ENCODE data around the gene RANBP17. TPM values are rescaled to one million over a fixed set of nuclear protein-coding genes. Genes with fewer than 3 reads are reported as not detected.

RANBP17 gene
- total RNA-seq, 1 experiment from 2014 or later, result 14.5 TPM

DNA sequence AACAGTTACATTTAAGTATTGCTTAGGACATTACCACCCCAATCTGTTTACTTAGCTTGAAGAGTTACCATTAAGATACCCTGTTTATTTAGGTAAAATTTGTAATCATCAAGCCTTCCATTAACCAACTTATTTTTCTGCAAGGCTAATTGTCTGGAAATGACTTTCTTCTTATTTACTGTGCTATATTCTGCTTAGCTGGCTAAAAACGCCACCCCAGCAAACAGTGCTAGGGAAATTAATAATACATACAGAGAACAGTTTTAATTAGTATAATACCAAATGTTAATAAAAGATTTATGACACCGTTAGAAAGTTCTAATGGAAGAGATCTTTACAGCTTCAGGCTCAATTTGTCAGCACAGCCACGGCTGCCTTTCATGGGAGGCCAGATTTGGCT is 461.2 kb downstream of the RANBP17 start:
- Histone ChIP-seq H3F3A (ENCODE audit: insufficient read depth, low read depth) (peaks cover 6% of the 10 kb centered on the region; the same call in 1 of the 2 replicates), H4K20me1 (ENCODE audit: insufficient read depth) (no peaks in the 10 kb centered on the region), H3K27me3 (ENCODE audit: insufficient read depth, low read depth) (no peaks in the 10 kb centered on the region), H3K79me2 (ENCODE audit: low read depth) (no peaks in the 10 kb centered on the region), H3K36me3 (ENCODE audit: low read depth) (no peaks in the 10 kb centered on the region), H3K4me1 (replicated peaks; ENCODE audit: insufficient read depth) (peaks cover 6% of the 10 kb centered on the region), H3K27ac (no peak overlapping the region), H3K9me3 (ENCODE audit: insufficient read depth, low read depth) (no peaks in the 10 kb centered on the region), H2AFZ (no peak overlapping the region), H3K4me3 (no peak overlapping the region), H3K9me2 (ENCODE audit: insufficient read depth) (no peaks in the 10 kb centered on the region), H3K4me2 (no peak overlapping the region)
- TF ChIP-seq, protein P1, sequence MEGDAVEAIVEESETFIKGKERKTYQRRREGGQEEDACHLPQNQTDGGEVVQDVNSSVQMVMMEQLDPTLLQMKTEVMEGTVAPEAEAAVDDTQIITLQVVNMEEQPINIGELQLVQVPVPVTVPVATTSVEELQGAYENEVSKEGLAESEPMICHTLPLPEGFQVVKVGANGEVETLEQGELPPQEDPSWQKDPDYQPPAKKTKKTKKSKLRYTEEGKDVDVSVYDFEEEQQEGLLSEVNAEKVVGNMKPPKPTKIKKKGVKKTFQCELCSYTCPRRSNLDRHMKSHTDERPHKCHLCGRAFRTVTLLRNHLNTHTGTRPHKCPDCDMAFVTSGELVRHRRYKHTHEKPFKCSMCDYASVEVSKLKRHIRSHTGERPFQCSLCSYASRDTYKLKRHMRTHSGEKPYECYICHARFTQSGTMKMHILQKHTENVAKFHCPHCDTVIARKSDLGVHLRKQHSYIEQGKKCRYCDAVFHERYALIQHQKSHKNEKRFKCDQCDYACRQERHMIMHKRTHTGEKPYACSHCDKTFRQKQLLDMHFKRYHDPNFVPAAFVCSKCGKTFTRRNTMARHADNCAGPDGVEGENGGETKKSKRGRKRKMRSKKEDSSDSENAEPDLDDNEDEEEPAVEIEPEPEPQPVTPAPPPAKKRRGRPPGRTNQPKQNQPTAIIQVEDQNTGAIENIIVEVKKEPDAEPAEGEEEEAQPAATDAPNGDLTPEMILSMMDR (conservative IDR thresholded peaks at IDR 0.05), result no peak
- TF ChIP-seq EZH2 (IDR thresholded peaks at IDR 0.05; ENCODE audit: low read depth), result no peak
- intact Hi-C loops (cut with micrococcal nuclease; ENCODE audit: unreplicated experiment), result no loop called here
- CTCF ChIA-PET, result no interaction called here
- no TSS peak for BruUV-seq (replicated peaks)
- no peak for DNase-seq
- POLR2A ChIA-PET (ENCODE audit: unreplicated experiment), result no interaction called here

DNA sequence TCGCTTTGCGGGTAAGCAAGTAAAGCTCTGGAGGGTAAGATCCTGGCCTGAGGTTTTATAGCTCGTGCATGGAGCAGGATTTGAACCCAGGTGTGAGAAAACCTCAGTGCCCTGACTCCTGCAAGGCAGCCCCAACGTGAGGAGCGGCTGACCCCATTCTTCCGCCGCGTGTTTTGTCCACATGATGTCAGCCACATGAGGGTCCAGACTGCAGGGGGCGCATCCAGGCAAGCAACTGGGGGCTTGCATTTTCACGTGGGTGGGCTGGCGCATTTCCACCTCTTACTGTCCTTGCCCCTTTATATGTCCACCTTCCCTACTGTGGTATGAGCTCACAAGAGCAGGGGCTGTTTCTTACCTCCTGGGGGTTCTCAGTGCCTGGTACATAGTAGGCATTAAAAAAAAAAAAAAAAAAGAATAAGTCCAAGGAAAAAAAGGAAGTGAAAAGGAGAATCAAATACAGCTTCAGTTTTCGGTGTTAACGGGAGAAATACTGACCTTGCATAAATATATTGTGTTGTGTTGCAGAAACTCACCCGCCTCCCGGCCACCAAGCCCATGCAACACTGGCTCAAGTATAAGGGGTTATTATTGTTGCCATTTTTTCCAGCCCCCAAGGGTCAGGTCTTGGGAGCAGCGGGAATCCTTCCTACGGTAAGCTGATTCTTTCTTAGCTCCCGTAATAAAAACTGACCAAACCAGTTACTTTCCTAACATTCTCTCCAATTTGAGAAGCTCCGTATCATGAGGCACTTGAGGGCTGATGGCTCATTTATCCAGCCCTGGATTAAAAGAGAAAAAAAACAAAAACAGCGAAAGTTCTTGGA is 462.2 kb downstream of the RANBP17 start:
- intact Hi-C loops (cut with micrococcal nuclease; ENCODE audit: unreplicated experiment), result no loop called here
- CTCF ChIA-PET, result no interaction called here
- H3K4me3 ChIP-seq, result peak overlapping the region; percentile 36; the same call in 1 of the 2 replicates

DNA sequence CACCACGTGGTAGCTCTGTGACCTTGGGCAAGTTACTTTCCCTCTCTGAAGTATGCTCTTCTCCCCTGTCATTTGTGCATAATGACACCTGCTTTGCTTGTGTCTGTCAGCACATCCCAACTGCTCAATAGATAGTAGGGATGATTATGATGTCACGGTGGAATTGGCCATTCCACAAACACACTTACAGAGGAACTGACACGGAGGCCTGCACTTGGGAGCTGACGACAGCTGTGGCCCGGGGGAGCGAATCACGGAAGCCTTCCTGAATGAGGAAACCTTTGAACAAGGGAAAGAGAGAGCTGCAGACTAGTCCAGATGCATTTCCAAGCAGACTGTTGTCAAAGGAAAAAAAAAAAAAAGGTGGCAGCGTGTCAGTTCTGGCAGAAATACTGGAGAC is 468.2 kb downstream of the RANBP17 start:
- ChIA-PET POLR2A (ENCODE audit: unreplicated experiment) (no interaction called here), CTCF (no interaction called here)
- Histone ChIP-seq H3K4me2 (no peak overlapping the region), H2AFZ (no peak overlapping the region), H3K4me3 (no peak overlapping the region), H3K36me3 (ENCODE audit: low read depth) (no peaks in the 10 kb centered on the region), H3K9me2 (ENCODE audit: insufficient read depth) (no peaks in the 10 kb centered on the region), H3F3A (ENCODE audit: insufficient read depth, low read depth) (no peaks in the 10 kb centered on the region), H3K4me1 (replicated peaks; ENCODE audit: insufficient read depth) (no peaks in the 10 kb centered on the region), H3K79me2 (ENCODE audit: low read depth) (no peaks in the 10 kb centered on the region), H3K9me3 (ENCODE audit: insufficient read depth, low read depth) (no peaks in the 10 kb centered on the region), H3K27ac (no peak overlapping the region), H4K20me1 (ENCODE audit: insufficient read depth) (no peaks in the 10 kb centered on the region), H3K27me3 (ENCODE audit: insufficient read depth, low read depth) (no peaks in the 10 kb centered on the region)
- TF ChIP-seq, protein P1 (conservative IDR thresholded peaks at IDR 0.05), result no peak
- no peak for TF ChIP-seq EZH2 (IDR thresholded peaks at IDR 0.05; ENCODE audit: low read depth)
- intact Hi-C loops (cut with micrococcal nuclease; ENCODE audit: unreplicated experiment), result loop anchor here (10.0 kb wide), 1 partner anchor 895 kb away; no protein-coding TSS in a partner anchor
- no TSS peak for BruUV-seq (replicated peaks)
- DNase-seq, result no peak

More for the DNA sequence above, 462.2 kb downstream of the RANBP17 start:
- Histone ChIP-seq H3F3A (ENCODE audit: insufficient read depth, low read depth) (peaks cover 6% of the 10 kb centered on the region; the same call in 1 of the 2 replicates), H2AFZ (no peak overlapping the region), H3K36me3 (ENCODE audit: low read depth) (no peaks in the 10 kb centered on the region), H3K4me2 (peak overlapping the region; percentile 69), H3K79me2 (ENCODE audit: low read depth) (no peaks in the 10 kb centered on the region), H4K20me1 (ENCODE audit: insufficient read depth) (no peaks in the 10 kb centered on the region), H3K4me1 (replicated peaks; ENCODE audit: insufficient read depth) (peaks cover 6% of the 10 kb centered on the region), H3K27ac (no peak overlapping the region), H3K9me2 (ENCODE audit: insufficient read depth) (no peaks in the 10 kb centered on the region), H3K9me3 (ENCODE audit: insufficient read depth, low read depth) (no peaks in the 10 kb centered on the region), H3K27me3 (ENCODE audit: insufficient read depth, low read depth) (no peaks in the 10 kb centered on the region)
- POLR2A ChIA-PET (ENCODE audit: unreplicated experiment), result interaction anchor here (0.5 to 0.6 kb wide), 2 partner anchors 117 to 267 kb away, joined by 3 to 5 read pairs; no protein-coding TSS in a partner anchor
- TF ChIP-seq, protein P1 (conservative IDR thresholded peaks at IDR 0.05), result no peak
- TF ChIP-seq EZH2 (IDR thresholded peaks at IDR 0.05; ENCODE audit: low read depth), result no peak
- BruUV-seq (replicated peaks), result no TSS peak
- peak in 1 of 2 experiments; percentile 64 for DNase-seq

Measured in PC-9 (cell line).